ENCODE results near the gene PLA2G12A.

GRCh38 chr4:109675181-109675580 is 54.7 kb downstream of the PLA2G12A start:
- TF ChIP-seq CTCF (IDR thresholded peaks at IDR 0.05) = no peak
- no peak for TF ChIP-seq POLR2AphosphoS5 (IDR thresholded peaks at IDR 0.05)
